ENCODE data around the gene CD86. TPM values are rescaled to one million over a fixed set of nuclear protein-coding genes. Genes with fewer than 3 reads are reported as not detected.
"Not testable (repeated sequence)": the region's sequence is repeated elsewhere in the genome, so short reads cannot be mapped to it uniquely, and the experiment has no call there.

Gene CD86
- total RNA-seq, 4 donors from 2014 or later = 5.7 to 10.9 (median 8.4) TPM

GRCh38 chr3:122031123-122031468 is 24.1 kb upstream of the CD86 start:
- WGBS, 2 donors = 78 to 93% methylated on average over 1 of the region's 1 CpG
- no peaks in the 10 kb centered on the region for H3K4me1 ChIP-seq
- peaks cover 0 to under 1% (median 0%) of the 10 kb centered on the region in 4 donors for H3K9me3 ChIP-seq
- no peaks in the 10 kb centered on the region for H3K36me3 ChIP-seq
- no peak overlapping the region for H3K4me3 ChIP-seq
- H3K27ac ChIP-seq = no peak overlapping the region
- TF ChIP-seq EP300 (IDR thresholded peaks at IDR 0.05) (no peak), POLR2A (IDR thresholded peaks at IDR 0.05) (no peak), CTCF (IDR thresholded peaks at IDR 0.05) (no peak)
- no peak for DNase-seq (ENCODE audit: low spot score in 2 of 2)
- H3K27me3 ChIP-seq = no peaks in the 10 kb centered on the region

DNA sequence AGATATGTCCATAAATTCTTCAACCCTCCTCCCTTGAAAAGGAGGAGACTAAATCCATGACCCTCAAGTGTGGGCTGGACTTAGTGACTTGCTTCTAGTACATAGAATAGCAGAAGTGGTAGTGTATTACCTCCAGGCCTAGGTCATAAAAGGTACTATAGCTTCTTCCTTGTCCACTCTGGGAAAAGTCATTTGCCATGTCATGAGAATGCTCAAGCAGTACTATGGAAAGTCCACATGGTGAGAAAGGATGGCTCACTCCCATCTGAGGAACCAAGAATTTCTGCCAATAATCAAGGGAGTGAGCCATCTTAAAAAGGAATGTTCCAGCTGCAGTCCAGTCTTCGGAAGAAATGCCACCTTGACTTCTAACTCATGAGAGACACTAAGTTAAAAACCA is 22.6 kb upstream of the CD86 start:
- Histone ChIP-seq H3K27ac (no peak overlapping the region), H3K36me3 (no peaks in the 10 kb centered on the region), H3K4me1 (no peaks in the 10 kb centered on the region), H3K9me3 (peaks cover 0 to 15% (median 0%) of the 10 kb centered on the region in 4 donors), H3K4me3 (no peak overlapping the region), H3K27me3 (no peaks in the 10 kb centered on the region)
- TF ChIP-seq CTCF (IDR thresholded peaks at IDR 0.05) (no peak), EP300 (IDR thresholded peaks at IDR 0.05) (no peak), POLR2A (IDR thresholded peaks at IDR 0.05) (no peak)
- 80% methylated on average over 1 of the region's 1 CpG for WGBS, 2 donors
- DNase-seq (ENCODE audit: low spot score in 2 of 2) = no peak

DNA sequence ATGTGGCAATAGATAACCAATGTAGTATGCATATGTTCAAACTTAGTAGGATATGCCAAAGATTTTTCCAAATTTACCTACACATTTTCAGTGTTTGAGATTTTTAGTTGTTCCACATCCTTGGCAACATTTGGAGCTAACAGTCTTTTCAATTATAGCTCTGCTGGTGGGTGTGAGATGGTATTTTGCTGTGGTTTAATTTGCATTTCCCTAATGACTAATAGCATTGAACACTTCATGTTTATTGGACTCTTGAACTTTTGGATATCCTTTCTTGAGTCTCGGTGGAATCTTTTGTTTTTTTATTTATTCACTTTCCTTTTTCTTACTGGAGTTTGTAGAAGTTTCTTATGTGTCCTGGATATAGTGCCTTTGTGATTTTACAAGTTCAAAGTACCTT is 22.1 kb upstream of the CD86 start:
- H3K4me1 ChIP-seq = no peaks in the 10 kb centered on the region
- H3K27me3 ChIP-seq = no peaks in the 10 kb centered on the region
- peaks cover 0 to 15% (median 0%) of the 10 kb centered on the region in 4 donors for H3K9me3 ChIP-seq
- TF ChIP-seq POLR2A (IDR thresholded peaks at IDR 0.05) (no peak), CTCF (IDR thresholded peaks at IDR 0.05) (no peak), EP300 (IDR thresholded peaks at IDR 0.05) (no peak)
- no peak for DNase-seq (ENCODE audit: low spot score in 2 of 2)
- 41 to 45% methylated on average over 1 of the region's 1 CpG for WGBS, 2 donors
- H3K27ac ChIP-seq = no peak overlapping the region
- H3K36me3 ChIP-seq = no peaks in the 10 kb centered on the region
- H3K4me3 ChIP-seq = no peak overlapping the region

DNA sequence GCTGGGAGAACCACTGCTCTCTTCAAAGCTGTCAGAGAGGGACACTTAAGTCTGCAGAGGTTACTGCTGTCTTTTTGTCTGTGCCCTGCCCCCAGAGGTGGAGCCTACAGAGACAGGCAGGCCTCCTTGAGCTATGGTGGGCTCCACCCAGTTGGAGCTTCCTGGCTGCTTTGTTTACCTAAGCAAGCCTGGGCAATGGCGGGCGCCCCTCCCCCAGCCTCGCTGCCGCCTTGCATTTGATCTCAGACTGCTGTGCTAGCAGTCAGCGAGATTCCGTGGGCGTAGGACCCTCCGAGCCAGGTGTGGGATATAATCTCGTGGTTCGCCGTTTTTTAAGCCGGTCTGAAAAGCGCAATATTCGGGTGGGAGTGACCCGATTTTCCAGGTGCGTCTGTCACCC is 7.9 kb upstream of the CD86 start:
- H3K4me3 ChIP-seq, H3K9me3 ChIP-seq: not testable (repeated sequence)
- 83 to 90% methylated on average over 11 to 13 of the region's 16 CpGs for WGBS, 2 donors

DNA sequence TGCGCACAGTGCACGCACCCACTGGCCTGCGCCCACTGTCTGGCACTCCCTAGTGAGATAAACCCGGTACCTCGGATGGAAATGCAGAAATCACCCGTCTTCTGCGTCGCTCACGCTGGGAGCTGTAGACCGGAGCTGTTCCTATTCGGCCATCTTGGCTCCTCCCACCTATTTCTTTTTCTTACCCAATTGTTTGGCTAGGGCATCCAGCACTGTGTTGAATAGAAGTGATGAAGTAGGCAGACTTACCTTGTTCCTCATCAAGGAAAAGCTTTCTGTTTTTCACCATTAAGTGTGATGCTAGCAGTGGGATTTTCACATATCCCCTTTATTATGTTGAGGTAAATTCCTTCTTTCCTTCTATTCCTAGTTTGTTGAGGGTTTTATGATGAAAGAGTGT is 7.4 kb upstream of the CD86 start:
- not testable (repeated sequence) for H3K27me3 ChIP-seq; DNase-seq (ENCODE audit: low spot score in 2 of 2); H3K4me3 ChIP-seq; H3K4me1 ChIP-seq; H3K36me3 ChIP-seq; H3K27ac ChIP-seq; H3K9me3 ChIP-seq
- 85 to 95% methylated on average over 11 of the region's 11 CpGs for WGBS, 2 donors

More for the DNA sequence above, 7.9 kb upstream of the CD86 start:
- H3K4me1 ChIP-seq; H3K27ac ChIP-seq; DNase-seq (ENCODE audit: low spot score in 2 of 2); H3K27me3 ChIP-seq; H3K36me3 ChIP-seq: not testable (repeated sequence)

- DNase-seq (ENCODE audit: low spot score in 2 of 2) = no peak
- Histone ChIP-seq H3K27me3 (no peaks in the 10 kb centered on the region), H3K4me1 (no peaks in the 10 kb centered on the region), H3K36me3 (no peaks in the 10 kb centered on the region), H3K9me3 (peaks cover 0 to 2% (median 0%) of the 10 kb centered on the region in 4 donors), H3K27ac (no peak overlapping the region), H3K4me3 (no peak overlapping the region)
- TF ChIP-seq EP300 (IDR thresholded peaks at IDR 0.05) = no peak
- TF ChIP-seq POLR2A (IDR thresholded peaks at IDR 0.05) = no peak
- TF ChIP-seq CTCF (IDR thresholded peaks at IDR 0.05) = no peak
- WGBS, 2 donors = 76% methylated on average over 3 of the region's 3 CpGs
These were observed 2.2 kb upstream of the CD86 start for GRCh38 chr3:122052968-122053367.
